Smooth muscle cell of the brain vasculature (primary cell): ENCODE data around the gene MDH1.
"Not testable (repeated sequence)": the region's sequence is repeated elsewhere in the genome, so short reads cannot be mapped to it uniquely, and the experiment has no call there.

ENCODE experiments used
- DNase-seq: peaks from one replicate; pipeline ENCODE4 v3.0.0-alpha.2; 2012; ENCODE audit warnings: low read depth, low spot score

The MDH1 gene

DNA sequence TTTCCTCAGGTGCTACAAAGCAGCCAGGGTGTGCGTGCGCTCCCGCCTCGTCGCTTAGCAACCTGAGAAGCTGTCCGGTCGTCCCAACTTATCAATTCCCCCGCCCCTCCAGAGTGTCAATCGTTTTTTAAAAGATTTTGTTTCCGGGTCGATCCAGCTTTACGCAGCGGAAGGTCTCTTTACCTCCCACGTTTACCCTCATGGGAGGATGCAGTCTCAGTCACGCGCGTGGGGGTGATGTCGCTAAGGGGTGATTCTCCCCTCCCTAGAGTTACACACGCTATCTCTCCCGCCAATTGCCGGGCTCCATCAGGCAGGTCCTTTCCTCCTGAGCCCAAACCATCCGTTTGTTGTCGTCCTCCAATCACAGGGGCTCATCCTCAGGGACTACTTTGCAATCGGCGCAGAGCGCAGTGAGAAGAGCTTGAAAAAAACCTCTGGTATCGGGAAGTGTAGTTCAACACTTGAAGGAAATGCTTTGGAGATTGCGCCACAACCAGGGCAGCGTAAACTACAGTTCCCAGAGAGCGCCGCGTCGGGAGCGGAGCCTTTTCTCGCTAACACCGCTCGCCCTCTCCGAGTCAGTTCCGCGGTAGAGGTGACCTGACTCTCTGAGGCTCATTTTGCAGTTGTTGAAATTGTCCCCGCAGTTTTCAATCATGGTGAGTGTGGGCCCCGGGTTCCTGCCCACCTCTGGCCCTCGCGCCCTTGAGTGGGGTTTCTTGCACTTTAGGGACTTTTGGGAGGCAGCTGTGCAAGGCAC is at the start of gene MDH1, which contains the start of gene WDPCP:
Gene MDH1, plus strand, starts transcription at position 579 of the 763 bp plus-strand sequence. Its CDS starts 81 bp downstream, at position 660.
Gene WDPCP, minus strand, starts transcription at position 93 of the 763 bp plus-strand sequence. CDS start 206 bp downstream, outside the sequence.
- DNase-seq = peak; percentile 98

DNA sequence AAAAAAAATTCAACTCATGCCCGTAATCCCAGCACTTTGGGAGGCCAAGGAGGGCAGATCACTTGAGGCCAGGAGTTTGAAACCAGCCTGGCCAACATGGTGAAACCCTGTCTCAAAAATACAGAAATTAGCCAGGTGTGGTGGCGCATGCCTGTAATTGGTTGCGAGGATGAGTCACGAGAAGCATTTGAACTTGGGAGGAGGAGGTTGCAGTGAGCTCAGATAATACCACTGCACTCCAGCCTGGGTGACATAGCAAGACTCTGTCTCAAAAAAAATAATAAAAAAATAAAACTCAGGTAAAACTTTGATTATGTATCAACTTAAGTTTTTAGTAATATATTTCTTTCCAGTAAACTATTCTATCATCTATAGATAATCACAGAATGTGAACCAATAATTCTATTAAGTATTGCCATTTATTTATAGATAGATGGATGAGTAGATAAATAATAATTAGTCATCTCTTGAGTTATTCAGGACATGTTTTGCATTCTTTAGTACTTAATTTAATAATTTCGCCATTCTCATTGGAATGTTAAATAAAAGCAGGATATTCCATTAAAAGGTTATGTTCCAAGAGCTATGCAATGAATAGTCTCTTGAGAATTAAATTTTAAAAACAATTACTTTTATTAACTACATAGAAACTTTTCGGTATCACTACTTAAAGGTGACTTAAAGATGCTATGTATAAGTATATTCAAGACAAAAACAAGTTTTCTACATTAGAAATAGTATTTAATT is 49.2 kb upstream of the MDH1 start:
- DNase-seq = no peak

DNA sequence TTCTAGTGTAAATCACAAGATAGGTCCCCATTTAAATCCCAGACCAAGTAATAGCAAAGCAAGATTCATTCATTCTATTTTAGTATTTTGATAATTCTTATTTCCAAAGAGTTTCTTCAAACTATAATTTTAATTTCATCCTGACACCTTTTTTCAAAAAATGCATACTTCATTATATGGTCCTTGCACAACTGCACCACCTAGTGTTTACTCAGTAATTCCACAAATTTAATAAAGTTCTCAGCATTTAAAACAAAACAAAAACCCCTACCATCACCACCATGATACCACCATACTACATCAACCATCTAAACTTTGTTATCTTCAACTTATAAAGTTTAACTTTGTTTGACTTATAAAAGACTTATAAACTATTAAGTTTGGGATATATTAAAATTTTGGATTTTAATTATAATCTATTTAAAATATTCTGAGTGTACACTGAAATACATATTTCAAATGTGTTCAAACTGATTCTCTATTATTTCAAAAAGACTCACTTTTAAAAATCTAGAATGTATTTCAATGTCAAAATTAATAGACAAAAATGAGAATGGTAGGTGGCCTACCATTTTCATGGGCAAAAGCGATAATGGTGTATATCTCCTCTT is 44.6 kb upstream of the MDH1 start:
- DNase-seq = no peak

DNA sequence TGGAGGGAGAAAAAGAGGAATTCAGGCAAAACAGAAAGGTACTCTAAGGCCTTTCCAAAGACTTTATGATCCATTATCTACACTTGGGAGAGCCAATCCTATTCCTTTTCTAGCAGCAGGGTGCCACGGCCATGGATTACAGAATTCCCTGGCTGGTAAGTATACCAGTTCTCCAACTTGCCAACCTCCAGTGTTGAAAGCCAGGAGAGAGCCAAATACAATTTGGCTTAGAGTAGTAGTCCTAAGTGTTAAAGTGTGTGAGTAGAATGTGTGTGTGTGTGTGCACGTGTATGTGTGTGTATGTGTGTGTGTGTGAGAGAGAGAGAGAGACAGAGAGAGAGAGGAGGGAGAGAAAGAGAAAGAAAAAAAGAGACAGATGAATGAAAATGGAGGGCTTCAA is 43.7 kb upstream of the MDH1 start:
- no peak for DNase-seq

DNA sequence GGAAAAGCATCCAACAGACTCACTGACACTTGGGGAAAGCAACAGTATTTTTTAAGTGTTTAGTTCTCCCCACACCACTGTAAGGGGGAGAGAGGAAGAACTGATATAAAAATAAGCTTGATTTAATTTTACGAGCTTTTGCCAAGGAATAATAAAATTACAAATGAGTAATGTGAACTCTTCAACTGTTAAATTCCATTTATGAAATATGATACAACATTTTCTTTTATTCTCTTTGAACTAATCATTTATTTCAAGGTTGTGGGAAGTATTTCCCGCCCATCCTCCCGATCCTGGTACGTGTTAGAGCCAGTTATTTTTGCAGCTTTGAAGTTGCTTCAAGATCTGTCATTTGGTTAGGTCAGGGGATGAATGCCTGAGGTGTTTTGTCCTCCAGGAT is 35.7 kb upstream of the MDH1 start:
- DNase-seq = no peak

DNA sequence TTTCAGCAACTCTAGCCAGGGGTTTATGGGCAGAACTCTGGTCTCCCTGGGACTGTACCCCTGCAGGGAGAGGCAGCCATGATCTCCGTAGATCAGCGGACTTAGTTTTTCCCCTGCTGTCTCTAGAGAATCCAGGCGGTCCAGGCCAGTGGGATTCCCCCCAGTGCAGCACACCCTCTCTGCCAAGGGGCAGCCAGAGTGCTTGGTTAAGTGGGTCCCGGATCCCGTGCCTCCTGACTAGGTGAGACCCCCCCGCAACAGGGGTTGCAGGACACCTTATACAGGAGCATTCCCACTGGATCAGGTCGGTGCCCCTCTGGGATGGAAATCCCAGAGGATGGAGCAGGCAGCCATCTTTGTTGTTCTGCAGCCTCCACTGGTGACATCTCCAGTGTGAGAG is 33.5 kb upstream of the MDH1 start:
- DNase-seq = no peak

DNA sequence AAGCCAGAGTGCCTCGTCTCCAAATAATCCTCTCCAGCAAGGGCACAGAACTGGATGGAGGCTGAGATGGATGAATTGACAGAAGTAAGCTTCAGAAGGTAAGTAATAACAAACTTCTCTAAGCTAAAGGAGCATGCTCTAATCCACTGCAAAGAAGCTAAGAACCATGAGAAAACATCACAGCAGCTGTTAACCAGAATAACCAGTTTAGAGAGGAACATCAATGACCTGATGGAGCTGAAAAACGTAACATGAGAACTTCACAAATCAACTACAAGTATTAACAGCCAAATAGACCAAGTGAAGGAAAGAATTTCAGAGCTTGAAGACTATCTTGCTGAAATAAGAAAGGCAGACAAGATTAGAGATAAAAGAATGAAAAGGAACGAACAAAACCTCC is 32.8 kb upstream of the MDH1 start:
- no peak for DNase-seq

DNA sequence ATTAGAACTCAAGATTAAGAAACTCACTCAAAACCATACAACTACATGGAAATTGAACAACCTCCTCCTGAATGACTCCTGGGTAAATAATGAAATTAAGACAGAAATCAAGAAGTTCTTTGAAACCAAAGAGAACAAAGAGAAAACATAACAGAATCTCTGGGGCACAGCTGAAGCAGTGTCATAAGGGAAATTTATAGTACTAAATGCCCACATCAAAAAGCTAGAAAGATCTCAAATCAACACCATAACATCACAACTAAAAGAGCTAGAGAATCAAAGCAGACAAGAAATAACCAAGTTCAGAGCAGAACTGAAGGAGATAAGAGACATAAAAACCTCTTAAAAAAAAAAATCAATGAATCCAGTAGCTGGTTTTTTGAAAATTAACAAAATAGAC is 30.9 kb upstream of the MDH1 start:
- DNase-seq = not testable (repeated sequence)

DNA sequence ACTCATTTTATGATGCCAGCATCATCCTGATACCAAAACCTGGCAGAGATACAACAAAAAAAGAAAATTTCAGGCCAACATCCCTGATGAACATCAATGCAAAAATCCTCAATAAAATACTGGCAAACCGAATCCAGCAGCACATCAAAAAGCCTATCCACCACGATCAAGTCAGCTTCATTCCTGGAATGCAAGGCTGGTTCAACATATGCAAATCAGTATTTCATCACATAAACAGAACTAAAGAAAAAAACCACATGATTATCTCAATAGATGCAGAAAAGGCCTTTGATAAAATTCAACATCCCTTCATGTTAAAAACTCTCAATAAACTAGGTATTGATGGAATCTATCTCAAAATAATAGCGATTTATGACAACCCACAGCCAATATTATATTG is 29.8 kb upstream of the MDH1 start:
- not testable (repeated sequence) for DNase-seq

DNA sequence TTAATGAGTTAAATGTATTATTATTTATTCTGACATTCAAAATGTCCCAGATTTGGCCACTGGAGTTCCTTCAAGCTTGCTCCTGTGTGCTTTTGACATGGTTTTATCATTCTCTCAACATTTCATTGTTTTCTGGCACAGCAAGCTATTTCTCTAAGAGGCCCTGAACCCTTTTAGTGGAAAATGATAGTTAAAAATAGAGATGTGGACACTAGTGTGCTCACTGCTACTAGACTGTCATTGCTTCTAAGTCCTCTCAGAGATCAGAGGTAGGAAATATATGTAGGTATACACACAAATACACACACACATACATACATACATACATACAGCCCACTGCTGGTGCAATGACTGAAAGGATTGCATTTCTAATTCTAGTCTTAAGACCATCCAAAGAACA is 26.0 kb upstream of the MDH1 start:
- DNase-seq = no peak

DNA sequence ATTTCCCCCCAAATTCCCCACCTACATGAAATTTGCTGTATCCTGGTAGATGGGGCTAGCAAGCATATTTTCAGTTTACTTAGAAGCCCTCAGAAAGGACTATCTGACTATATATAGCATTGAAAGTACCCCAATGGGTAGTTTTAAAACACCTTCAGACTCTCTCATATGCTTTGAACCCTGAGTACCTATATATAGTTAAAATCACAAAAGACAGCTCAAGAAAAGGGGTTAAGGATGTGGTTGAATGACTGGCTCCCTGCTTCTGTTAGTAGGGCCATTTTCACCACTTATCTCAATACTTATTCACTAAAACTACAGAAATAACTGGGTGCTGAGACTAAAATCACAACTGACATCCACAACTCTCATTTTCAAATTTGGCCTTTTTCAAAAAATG is 19.0 kb upstream of the MDH1 start:
- no peak for DNase-seq

DNA sequence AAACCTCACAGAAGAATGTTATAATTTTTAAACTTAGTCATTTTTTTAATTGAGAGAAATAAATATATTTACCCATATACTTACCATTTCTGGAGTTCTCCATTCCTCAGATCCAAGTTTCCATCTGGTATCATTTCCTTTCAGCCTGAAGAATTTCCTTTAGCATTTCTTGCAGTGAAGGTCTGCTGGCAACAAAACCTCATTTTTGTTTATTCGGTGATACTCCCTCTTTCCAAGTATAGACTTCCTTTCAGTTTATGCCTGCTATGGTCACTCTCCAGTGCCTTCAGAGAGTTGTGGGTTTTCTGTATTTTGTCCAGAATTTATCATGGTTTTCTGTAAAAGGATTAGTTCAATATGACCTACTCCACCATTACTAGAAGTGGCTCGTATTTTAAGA is 17.5 kb upstream of the MDH1 start:
- no peak for DNase-seq

DNA sequence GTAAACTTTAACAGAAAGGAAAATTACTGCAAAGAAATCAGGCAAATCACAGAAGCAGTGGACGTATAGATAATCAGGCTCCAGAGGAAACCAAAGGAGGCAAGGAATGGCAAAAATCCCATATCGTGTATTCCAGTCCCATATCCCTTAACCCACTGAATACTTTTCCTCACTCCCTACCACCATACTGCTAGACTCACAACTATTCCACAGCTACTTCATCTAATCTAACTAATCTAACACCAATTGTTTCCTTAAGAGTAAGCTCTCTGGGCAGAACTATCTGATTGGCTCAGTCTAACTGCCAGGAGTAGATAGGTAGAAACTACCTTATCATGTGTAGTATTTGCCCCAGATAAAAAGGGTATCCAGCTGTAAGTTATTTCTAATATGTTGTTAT is 16.8 kb upstream of the MDH1 start:
- DNase-seq = no peak

DNA sequence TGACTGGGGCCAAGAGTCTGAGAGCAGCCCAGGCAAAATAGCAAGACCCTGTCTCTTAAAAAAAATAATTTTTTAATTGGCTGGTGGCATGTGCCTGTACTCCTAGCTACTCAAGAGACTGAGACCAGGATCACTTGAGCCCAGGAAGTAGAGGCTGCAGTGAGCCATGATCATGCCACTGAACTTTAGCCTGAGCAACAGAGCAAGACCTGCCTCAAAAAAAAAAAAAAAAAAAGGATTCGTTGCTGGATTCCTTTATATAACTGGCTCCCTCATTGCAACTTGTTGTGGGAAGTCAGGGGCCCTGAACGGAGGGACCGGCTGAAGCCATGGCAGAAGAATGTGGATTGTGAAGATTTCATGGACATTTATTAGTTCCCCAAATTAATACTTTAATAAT is 15.7 kb upstream of the MDH1 start:
- not testable (repeated sequence) for DNase-seq

DNA sequence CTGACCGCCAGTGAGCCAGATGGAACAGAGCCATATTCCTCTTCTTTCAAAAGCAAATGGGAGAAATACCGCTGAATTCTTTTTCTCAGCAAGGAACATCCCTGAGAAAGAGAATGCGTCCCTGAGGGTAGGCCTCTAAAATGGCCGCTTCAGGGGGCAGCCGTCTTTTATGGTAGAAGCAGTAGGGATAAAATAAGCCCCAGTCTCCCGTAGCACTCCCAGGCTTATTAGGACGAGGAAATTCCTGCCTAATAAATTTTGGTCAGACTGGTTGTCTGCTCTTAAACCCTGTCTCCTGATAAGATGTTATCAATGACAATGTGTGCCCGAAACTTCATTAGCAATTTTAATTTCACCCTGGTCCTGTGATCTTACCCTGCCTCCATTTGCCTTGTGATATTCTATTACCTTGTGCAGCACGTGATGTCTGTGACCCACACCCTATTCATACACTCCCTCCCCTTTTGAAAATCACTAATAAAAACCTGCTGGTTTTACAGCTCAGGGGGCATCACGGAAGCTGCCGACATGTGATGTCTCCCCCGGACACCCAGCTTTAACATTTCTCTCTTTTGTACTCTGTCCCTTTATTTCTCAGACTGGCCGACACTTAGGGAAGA is 14.9 kb upstream of the MDH1 start:
- DNase-seq = not testable (repeated sequence)

DNA sequence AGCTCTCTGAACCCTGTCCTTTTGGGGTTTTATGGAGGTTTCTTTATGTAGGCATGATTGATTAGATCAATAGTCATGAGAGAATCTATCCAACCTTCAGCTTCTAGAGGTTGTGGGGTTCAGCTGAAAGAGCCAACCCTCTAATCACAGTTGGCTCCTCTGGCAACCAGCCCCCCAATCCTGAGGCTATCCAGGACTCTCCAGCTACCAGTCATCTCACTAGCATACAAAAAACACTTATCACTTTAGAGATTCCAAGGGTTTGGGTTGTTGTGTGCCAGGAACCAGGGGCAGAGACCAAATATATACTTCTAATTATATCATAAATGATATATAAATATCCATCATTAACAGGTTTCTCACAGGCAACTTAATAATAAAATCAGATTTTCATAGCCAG is 12.2 kb upstream of the MDH1 start:
- no peak for DNase-seq

DNA sequence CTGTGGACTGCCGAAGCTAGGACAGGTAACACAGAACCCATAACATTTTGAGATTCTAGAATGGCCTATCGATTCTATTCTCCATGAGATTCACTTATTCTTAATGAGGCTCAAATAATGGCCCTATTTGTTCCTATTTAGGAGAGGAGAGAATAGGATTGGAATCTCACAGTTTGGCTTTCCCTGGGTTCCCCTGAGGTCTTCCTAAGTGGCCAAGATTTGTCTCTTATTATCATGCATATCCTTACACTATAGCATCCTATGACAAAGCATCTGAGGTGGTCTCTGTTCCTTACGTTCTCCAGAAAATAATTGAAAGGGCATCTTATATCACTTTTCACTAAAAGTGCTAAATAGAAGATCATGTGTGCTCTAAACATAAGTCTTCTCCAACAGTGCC is 10.0 kb upstream of the MDH1 start:
- DNase-seq = no peak

DNA sequence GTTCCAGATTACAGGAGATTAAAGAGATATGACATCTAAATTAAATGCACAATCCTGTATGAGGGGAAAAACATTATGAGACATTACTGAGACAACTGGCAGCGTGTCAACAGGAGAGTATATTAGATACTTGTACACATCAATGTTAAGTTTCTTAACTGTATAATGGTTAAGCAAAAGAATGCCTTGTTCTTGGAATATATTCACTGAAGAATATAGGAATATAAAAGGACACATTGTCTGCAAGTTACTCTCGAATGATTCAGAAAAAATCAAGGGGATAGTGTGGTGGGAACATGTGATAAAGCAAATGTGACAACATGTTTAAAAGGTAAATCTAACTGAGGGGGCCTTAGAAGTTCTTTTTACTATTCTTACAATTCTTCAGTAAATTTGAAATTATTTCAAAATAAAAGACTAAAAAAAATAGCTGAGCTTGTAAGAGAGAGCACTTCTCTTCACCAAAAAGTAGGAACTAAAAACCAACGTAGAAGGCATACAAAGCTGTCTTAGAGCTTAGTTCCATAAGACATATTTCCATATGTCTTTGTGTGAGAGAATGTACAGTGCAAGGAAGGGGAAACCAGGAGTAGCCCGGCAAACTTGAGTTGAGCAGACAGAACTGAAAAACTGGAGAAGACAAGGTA is 8.0 kb upstream of the MDH1 start:
- DNase-seq = no peak

DNA sequence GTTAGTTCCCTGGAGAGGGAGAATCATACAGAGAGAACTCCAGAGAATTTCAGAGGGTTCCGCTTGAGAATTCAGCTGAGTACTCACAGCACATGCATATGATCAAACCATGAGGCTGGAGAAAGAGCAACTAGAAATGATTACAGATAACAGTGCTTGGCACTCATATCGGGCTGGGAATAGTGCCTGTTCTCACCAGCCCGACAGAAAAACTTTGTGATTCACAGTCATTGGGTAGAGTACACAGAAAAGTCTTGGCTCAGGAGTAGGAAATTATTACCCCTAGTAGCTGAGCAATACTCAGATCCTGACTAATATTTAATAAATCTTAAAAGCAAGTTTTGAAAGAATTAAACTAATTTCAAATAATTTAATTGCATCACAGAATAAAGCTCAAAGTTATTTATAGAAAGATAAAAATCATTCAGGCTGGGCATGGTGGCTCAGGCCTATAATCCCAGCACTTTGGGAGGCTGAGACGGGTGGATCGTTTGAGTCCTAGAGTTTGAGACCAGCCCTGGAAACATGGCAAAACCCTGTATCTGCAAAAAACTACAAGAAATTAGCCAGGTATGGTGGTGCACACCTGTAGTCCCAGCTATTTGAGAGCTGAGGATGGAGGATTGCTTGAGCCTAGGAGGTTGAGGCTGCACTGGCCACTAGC is 7.3 kb upstream of the MDH1 start:
- no peak for DNase-seq

DNA sequence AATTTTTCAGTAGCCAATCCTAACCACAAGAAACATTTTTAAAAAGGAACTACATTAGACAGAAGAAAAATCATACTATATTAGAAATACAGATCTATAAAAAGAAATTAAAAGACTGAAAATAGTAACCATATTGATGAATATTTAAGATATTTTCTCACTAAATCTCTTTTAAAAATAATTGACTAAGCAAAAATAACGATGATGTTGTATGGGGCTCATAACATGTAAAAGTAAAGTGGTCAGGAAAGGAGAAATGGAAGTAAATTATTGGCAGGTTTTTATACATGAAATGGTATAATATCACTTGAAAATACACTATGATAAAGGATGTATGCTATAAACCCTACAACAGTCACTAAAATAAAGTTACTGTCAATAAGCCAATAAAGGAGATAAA is 5.9 kb upstream of the MDH1 start:
- DNase-seq = no peak

DNA sequence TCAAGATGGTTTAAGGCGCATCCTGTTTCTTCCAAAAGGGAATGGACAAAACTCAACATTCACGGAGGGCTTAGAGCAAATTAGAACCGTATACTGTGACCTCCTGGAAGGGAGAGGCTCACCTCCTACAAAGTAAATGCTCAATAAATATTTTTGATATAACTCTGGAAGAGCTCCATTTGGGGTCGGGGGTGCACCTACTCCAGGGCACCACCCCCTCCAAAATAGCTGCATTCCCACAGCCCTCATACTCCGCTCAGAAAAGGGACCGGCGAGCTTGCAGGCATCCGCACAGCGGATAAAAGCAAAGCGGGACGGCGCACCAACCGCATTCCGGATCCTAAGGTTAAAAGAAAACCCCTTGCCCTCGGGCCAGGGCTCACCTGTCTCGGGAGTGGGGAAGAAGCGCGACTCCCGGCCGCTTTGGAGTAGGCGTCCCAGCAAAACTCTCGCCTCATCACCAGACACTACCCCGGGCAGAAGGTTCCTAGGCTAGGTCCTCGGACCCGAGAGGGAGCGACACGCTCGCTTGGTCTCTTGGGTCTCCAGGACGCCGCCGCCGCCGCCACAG is 864 bp upstream of the MDH1 start:
- DNase-seq = no peak
